CD14-positive monocyte (primary cell): ENCODE measurements around the gene LPAR5. TPM values are rescaled to one million over a fixed set of nuclear protein-coding genes. Genes with fewer than 3 reads are reported as not detected.

ENCODE experiments used
- DNase-seq, 3 donors: peaks; one replicate each; pipeline ENCODE4 v3.0.0-alpha.2; 2011 to 2022
- H2AFZ ChIP-seq: 2 replicates; pipeline ENCODE4 v1.6.0; 2012; ENCODE audit warnings: mild to moderate bottlenecking, low read depth, low read length, inconsistent platforms; ENCODE audit not compliant: insufficient read depth, poor library complexity, severe bottlenecking
- H3K27ac ChIP-seq, 2 donors: 1 replicate in 1 of 2; 2 replicates in 1 of 2; pipeline ENCODE4 v1.5.1; 2012 to 2013; ENCODE audit warnings: low read length in 2 of 2, control low read depth in 1 of 2, inconsistent platforms in 1 of 2, low read depth in 1 of 2, mild to moderate bottlenecking in 1 of 2
- H3K27me3 ChIP-seq, 2 donors: one replicate each; pipeline versions ENCODE4 v1.6.0 to v1.6.1; 2011 to 2013; ENCODE audit warnings: low read length in 2 of 2; ENCODE audit not compliant: control insufficient read depth in 2 of 2, insufficient read depth in 2 of 2
- H3K36me3 ChIP-seq, 2 donors: replicated peaks in 1 of 2; 1 replicate in 1 of 2; 2 replicates in 1 of 2; pipeline versions ENCODE4 v1.5.1 to v1.6.1; 2012 to 2013; ENCODE audit warnings: low read length in 2 of 2, control low read depth in 1 of 2, inconsistent platforms in 1 of 2, mild to moderate bottlenecking in 1 of 2; ENCODE audit not compliant: insufficient read depth in 2 of 2, control insufficient read depth in 1 of 2
- H3K4me1 ChIP-seq, 2 donors: 1 replicate in 1 of 2; 2 replicates in 1 of 2; pipeline versions ENCODE4 v1.5.1 to v1.6.1; 2012 to 2013; ENCODE audit warnings: low read length in 2 of 2, control low read depth in 1 of 2, inconsistent platforms in 1 of 2, mild to moderate bottlenecking in 1 of 2, moderate library complexity in 1 of 2; ENCODE audit not compliant: insufficient read depth in 2 of 2, control insufficient read depth in 1 of 2
- H3K4me2 ChIP-seq: replicated peaks from 2 replicates; pipeline ENCODE3; 2012; ENCODE audit warnings: low read length, moderate library complexity, mild to moderate bottlenecking; ENCODE audit not compliant: poor library complexity, severe bottlenecking; ENCODE audit errors: extremely low read depth
- H3K4me3 ChIP-seq, 3 experiments: fragments of 200-600 bp in 1 of 3; sonication (generic) in 1 of 3; replicated peaks in 1 of 3; 1 replicate in 2 of 3; 2 replicates in 1 of 3; pipeline ENCODE4 v1.5.1; 2011 to 2013; ENCODE audit warnings: low read length in 3 of 3, mild to moderate bottlenecking in 3 of 3, control low read depth in 2 of 3, low read depth in 2 of 3, inconsistent platforms in 1 of 3, moderate library complexity in 1 of 3
- H3K79me2 ChIP-seq: 2 replicates; pipeline ENCODE4 v1.6.0; 2012; ENCODE audit warnings: mild to moderate bottlenecking, control low read depth, inconsistent platforms, low read length, moderate library complexity; ENCODE audit not compliant: insufficient read depth
- H3K9ac ChIP-seq: 2 replicates; pipeline ENCODE4 v1.6.0; 2017; ENCODE audit warnings: low read length, mild to moderate bottlenecking; ENCODE audit not compliant: insufficient read depth, poor library complexity, severe bottlenecking
- H3K9me3 ChIP-seq, 2 donors: replicated peaks in 1 of 2; 1 replicate in 1 of 2; 2 replicates in 1 of 2; pipeline versions ENCODE4 v1.5.1 to v1.6.1; 2012 to 2013; ENCODE audit warnings: low read length in 2 of 2, control low read depth in 1 of 2; ENCODE audit not compliant: control insufficient read depth in 1 of 2, insufficient read depth in 1 of 2
- H4K20me1 ChIP-seq: 2 replicates; pipeline ENCODE4 v1.6.0; 2012; ENCODE audit warnings: mild to moderate bottlenecking, low read length, control low read depth, moderate library complexity; ENCODE audit not compliant: insufficient read depth
- H3K27ac Mint-ChIP-seq, 7 donors: one replicate each; pipeline ENCODE4 v1.8.0; 2020; ENCODE audit warnings: mild to moderate bottlenecking in 7 of 7, mixed read lengths in 7 of 7, moderate library complexity in 6 of 7, inconsistent platforms in 2 of 7
- H3K27me3 Mint-ChIP-seq, 3 donors: one replicate each; pipeline ENCODE4 v1.8.0; 2021 to 2022; ENCODE audit warnings: low read depth in 3 of 3, mild to moderate bottlenecking in 3 of 3, mixed read lengths in 3 of 3, moderate library complexity in 3 of 3, inconsistent platforms in 1 of 3
- H3K36me3 Mint-ChIP-seq, 2 donors: one replicate each; pipeline ENCODE4 v1.8.0; 2020; ENCODE audit warnings: mixed read lengths in 2 of 2, inconsistent platforms in 1 of 2, mild to moderate bottlenecking in 1 of 2
- H3K4me1 Mint-ChIP-seq: one replicate; pipeline ENCODE4 v1.8.0; 2020; ENCODE audit warnings: mild to moderate bottlenecking, mixed read lengths
- H3K4me3 Mint-ChIP-seq, 2 donors: one replicate each; pipeline ENCODE4 v1.8.0; 2020; ENCODE audit warnings: mild to moderate bottlenecking in 2 of 2, mixed read lengths in 2 of 2, moderate library complexity in 1 of 2
- H3K9me3 Mint-ChIP-seq, 7 donors: one replicate each; pipeline ENCODE4 v1.8.0; 2020 to 2022; ENCODE audit warnings: mixed read lengths in 7 of 7, mild to moderate bottlenecking in 6 of 7, moderate library complexity in 6 of 7, inconsistent platforms in 2 of 7
- CTCF ChIP-seq: fragments of 200-600 bp; IDR thresholded peaks from one replicate; pipeline ENCODE4 v1.8.0; 2022; ENCODE audit warnings: antibody characterized with exemption, mild to moderate bottlenecking
- WGBS: methylation state at CpG from one replicate; pipeline ENCODE4 v1.1.5; 2013; ENCODE audit warnings: missing lambda C conversion rate; ENCODE audit not compliant: insufficient coverage; 5-methylcytosine and 5-hydroxymethylcytosine counted together
- intact Hi-C, 2 donors: fragments of 100-400 bp; cut with micrococcal nuclease; formaldehyde crosslinking; loops; one replicate each; pipeline versions ENCODE4 v1.15.0 to v1.15.1; 2023
- polyA minus RNA-seq: library from RNA; depleted of rRNA, polyadenylated mRNA; stranded (reverse); fragments of >200 nt; gene quantifications from 2 replicates; pipeline ENCODE4 v1.2.3, GENCODE V29; 2012
- polyA plus RNA-seq, 3 donors: library from polyadenylated mRNA; depleted of rRNA in 1 of 3; unstranded in 2 of 3; stranded (reverse) in 1 of 3; fragments of 300-500 nt in 2 of 3; fragments of >200 nt in 1 of 3; fragmentation: Illumina TruSeq in 2 of 3; gene quantifications; 1 replicate in 2 of 3; 2 replicates in 1 of 3; pipeline ENCODE4 v1.2.3, GENCODE V29; 2012 to 2021
- total RNA-seq, 12 experiments: library from RNA in 1 of 12; stranded (reverse) in 1 of 12; fragments of 120-200 nt in 1 of 12; gene quantifications; one replicate each; pipeline ENCODE4 v1.2.4 and lab custom pipeline; 2013 to 2026; ENCODE audit warnings: mixed read lengths in 6 of 12, inconsistent platforms in 1 of 12

The LPAR5 gene
- 0.13 TPM for total RNA-seq (2013)
- polyA plus RNA-seq (under 1 TPM; 0.11 to 0.18 (median 0.14) TPM), polyA minus RNA-seq (0.14 and 0.24 TPM in 2 replicates), total RNA-seq (lab: John Stamatoyannopoulos, UW) (0 to 0.54 (median 0.18) reads per million in 11 experiments)

- H3K79me2 ChIP-seq, result no peaks in the 10 kb centered on the region
- peak in 2 of 3 donors; percentile 41 to 43 for DNase-seq
- WGBS, result 37% methylated on average over 17 of the region's 18 CpGs
- no peaks in the 10 kb centered on the region for H3K36me3 ChIP-seq
- peak within 1 kb of the TSS; percentile 19 for H2AFZ ChIP-seq
- TF ChIP-seq CTCF, result no peak
- no peak within 1 kb of the TSS for H3K4me3 ChIP-seq
- no peak within 1 kb of the TSS for H3K9ac ChIP-seq
- H3K4me1 ChIP-seq, result peaks cover 47 to 60% of the 10 kb centered on the region in 2 donors
- no peaks in the 10 kb centered on the region for H4K20me1 ChIP-seq
- H3K36me3 Mint-ChIP-seq, result no peaks in the 10 kb centered on the region
- intact Hi-C loops, result no loop called here
- H3K27me3 ChIP-seq, result no peaks in the 10 kb centered on the region
- H3K27ac ChIP-seq, result peak within 1 kb of the TSS in 1 of 2 donors; percentile 34
- H3K4me1 Mint-ChIP-seq, result peaks cover 58% of the 10 kb centered on the region
- H3K9me3 Mint-ChIP-seq, result peaks cover 0 to 2% (median 0%) of the 10 kb centered on the region in 7 donors
- peak within 1 kb of the TSS; percentile 24 for H3K4me2 ChIP-seq
- peak within 1 kb of the TSS; percentile 31 to 87 for H3K4me3 Mint-ChIP-seq
- peak within 1 kb of the TSS in 5 of 7 donors; percentile 27 to 81 (median 69) for H3K27ac Mint-ChIP-seq
- peaks cover 0 to 6% (median 5%) of the 10 kb centered on the region in 3 donors for H3K27me3 Mint-ChIP-seq
- no peaks in the 10 kb centered on the region for H3K9me3 ChIP-seq
Observed at GRCh38 chr12:6635856-6636531, at the start of gene LPAR5. TSS of gene LPAR5 (minus strand) at chr12:6635959. CDS start at chr12:6621248, 14,711 bp downstream.

GRCh38 chr12:6684609-6685008 lies 48.9 kb upstream of the LPAR5 start:
- 59% methylated on average over 6 of the region's 6 CpGs for WGBS
- DNase-seq, result peak in 2 of 3 donors; percentile 46 to 51
- Mint-ChIP-seq H3K4me3 (no peak overlapping the region), H3K27ac (peak overlapping the region in 1 of 7 donors; percentile 57), H3K9me3 (peaks cover 0 to 1% (median 0%) of the 10 kb centered on the region in 7 donors), H3K4me1 (peaks cover 41% of the 10 kb centered on the region), H3K27me3 (no peaks in the 10 kb centered on the region), H3K36me3 (peaks cover 35 to 67% of the 10 kb centered on the region in 2 donors)
- Histone ChIP-seq H3K4me3 (no peak overlapping the region), H2AFZ (no peak overlapping the region), H3K9me3 (no peaks in the 10 kb centered on the region), H3K4me2 (no peak overlapping the region), H4K20me1 (peaks cover 62% of the 10 kb centered on the region), H3K27ac (no peak overlapping the region), H3K4me1 (peaks cover 15 to 22% of the 10 kb centered on the region in 2 donors), H3K27me3 (no peaks in the 10 kb centered on the region), H3K9ac (no peak overlapping the region), H3K79me2 (peaks cover 98% of the 10 kb centered on the region), H3K36me3 (peaks cover 15 to 59% of the 10 kb centered on the region in 2 donors)
- intact Hi-C loops, result loop anchor here (5.0 to 10.0 kb wide), 2 partner anchors 67 to 120 kb away; partner anchors contain the start of gene NOP2 (in 1 of the 2)
- peak; percentile 67 for TF ChIP-seq CTCF
